Measurements from ENCODE around the gene PSME3IP1.
"Not testable (repeated sequence)": the region's sequence is repeated elsewhere in the genome, so short reads cannot be mapped to it uniquely, and the experiment has no call there.

PSME3IP1 gene

GRCh38 chr16:57123974-57124674, 61.7 kb downstream of the PSME3IP1 start:
- no peak for DNase-seq (ENCODE audit: low read depth)

DNA sequence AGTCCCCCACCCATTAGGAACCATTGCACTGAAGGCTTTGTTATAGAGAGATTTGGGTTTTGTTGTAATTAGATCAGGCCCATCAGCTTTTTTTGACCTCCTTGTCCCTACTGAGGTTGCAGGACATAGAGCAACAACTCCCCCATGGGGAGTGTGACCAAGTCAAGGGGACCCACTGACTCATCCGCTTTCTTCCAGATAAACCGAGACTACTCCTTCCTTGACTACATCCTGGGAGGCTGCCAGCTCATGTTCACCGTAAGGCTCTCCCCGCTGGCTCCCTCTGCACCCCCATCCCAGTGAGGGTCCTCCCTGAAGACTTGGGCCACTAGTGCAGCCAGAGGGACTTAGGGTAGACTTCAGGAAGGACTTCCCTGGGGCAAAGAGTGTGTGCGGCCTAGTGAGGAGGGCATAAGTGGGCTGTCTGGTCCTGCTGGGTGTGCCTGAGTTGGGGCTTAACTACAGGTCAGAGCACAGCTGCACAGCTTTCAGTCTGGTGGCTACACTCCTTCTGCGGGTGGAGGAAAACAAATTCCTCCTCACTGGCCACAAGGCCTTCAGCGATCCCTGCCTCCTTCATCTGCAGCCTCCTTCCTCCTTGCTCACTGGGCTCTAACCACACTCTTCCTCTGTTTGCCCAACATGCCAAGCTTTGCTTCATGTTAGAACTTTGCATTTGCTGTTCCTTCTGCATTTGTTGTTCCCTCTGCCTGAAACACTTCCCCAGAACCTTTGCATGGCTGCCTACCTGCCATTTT, 62.4 kb downstream of the PSME3IP1 start:
- DNase-seq (ENCODE audit: low read depth) = no peak

GRCh38 chr16:57118461-57119084, 67.3 kb downstream of the PSME3IP1 start:
- DNase-seq (ENCODE audit: low read depth) = no peak

DNA sequence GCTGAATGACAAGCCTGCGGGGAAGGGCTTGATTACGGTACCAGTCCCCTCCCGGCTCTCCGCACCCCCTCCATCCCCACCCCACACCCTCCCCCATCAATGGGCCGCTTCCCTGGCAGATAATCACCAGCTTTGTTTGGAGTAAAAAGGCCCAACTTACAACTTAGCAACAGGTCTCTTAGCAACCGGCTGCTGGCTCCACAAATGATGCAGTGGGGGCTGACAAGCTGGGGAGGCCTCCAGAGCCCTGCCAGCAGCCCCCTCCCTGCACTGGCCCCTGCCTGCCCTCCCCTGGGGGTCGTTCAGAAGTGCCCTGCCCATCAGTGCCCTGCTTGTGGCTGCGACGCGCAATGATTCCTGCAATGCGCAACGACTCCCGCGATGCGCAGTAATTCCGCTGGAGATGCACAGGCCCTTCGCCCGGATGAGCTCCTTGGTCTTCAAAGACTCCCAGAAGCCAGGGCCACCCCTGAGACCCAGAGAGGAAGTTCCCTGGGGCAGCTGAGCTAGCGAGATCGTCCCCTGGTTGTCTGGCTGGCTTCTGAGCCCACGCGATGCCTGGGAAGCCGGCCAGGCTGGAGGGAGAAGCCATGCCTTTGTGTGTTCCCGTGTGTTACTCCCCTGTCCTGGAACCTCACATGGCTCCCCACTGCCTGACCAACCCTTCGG, 70.2 kb downstream of the PSME3IP1 start:
- DNase-seq (ENCODE audit: low read depth) = no peak

GRCh38 chr16:57115168-57115513, 70.7 kb downstream of the PSME3IP1 start:
- DNase-seq (ENCODE audit: low read depth) = no peak

DNA sequence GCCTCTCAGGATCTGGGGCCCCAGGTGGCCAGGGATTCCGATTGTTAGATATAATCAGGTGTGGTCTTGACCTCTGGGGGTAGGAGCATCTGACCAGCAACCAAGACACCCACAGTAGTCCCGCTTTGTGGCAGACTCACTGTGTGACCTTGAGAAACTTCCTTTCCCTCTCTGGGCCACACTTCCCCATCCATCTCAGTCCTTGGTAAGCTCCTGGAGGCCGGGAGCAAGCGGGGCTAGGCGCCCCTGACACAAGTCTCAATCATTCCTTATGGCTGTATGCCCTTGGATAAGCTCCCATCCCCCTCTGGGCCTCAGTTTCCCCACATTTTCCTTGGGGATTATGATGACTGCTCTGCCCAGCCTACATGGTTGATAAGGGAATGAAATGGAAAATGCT, 72.2 kb downstream of the PSME3IP1 start:
- DNase-seq (ENCODE audit: low read depth) = no peak

- no peak for DNase-seq (ENCODE audit: low read depth)
Measured at GRCh38 chr16:57113042-57113453, 72.8 kb downstream of the PSME3IP1 start.

DNA sequence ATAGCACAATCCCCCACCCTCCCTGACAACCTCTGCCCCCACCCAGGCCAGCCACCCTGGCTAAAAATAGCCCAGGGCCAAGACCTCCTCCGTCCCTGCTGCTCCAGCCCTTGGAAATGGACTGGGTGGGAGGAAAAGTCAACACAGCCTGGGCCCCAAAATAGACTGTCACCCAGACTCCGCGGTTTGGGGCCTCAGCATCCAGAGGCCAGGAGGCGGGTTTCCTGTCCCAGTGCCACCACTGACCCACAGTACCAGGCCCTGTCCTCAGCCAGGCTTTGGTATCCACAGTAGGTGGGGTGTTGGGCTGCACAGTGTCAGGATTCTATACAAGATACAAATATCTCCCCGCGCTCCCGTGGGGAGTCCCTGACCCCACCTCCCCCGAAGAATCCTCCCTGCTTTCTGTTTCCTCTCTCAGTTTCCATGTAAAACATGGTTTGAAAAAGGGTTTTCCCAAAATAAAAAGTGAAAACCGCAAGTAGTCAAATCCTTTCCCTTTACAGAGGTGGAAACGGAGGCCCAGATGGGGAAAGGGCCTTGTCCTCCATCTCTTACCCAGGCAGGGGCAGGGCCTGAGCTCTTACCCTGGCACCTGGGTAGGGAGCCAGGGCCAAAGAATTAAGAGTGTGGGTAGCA, 73.3 kb downstream of the PSME3IP1 start:
- no peak for DNase-seq (ENCODE audit: low read depth)

DNA sequence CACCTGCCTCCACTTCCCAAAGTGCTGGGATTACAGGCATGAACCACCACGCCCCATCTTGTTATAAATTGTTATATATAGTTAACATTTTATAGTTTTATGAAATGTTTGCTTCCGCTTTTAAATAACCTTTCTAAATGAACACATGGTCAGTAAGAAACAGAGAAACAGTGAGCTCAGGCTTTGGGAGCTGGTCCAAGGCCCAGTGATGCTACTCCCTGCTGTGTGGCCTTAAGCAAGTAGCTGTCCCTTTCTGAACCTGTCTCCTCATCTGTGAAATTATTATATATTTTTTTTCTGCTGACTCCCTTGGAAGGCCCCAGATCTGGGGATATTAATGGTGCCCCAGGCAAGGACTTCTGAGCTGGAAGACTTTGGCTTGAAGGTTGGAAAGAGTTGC, 74.4 kb downstream of the PSME3IP1 start:
- DNase-seq (ENCODE audit: low read depth) = no peak

DNA sequence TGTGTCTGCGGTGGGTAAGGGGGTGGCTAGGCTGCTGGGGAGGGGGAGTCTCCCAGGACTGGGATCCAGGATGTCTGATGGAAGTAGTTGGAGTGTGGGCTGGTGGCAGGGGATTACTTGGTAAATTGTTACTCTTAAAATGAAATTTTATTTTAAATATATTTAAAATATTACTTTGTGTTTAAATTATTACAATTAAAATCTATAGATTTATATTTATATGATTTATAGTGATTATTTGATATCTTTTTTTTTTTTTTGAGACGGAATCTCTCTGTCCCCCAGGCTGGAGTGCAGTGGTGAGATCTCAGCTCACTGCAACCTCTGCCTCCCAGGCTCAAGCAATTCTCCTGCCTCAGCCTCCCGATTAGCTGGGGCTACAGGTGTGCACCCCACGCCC, 74.9 kb downstream of the PSME3IP1 start:
- no peak for DNase-seq (ENCODE audit: low read depth)

- not testable (repeated sequence) for DNase-seq (ENCODE audit: low read depth)
Measured at GRCh38 chr16:57109259-57110105, 76.4 kb downstream of the PSME3IP1 start.

DNA sequence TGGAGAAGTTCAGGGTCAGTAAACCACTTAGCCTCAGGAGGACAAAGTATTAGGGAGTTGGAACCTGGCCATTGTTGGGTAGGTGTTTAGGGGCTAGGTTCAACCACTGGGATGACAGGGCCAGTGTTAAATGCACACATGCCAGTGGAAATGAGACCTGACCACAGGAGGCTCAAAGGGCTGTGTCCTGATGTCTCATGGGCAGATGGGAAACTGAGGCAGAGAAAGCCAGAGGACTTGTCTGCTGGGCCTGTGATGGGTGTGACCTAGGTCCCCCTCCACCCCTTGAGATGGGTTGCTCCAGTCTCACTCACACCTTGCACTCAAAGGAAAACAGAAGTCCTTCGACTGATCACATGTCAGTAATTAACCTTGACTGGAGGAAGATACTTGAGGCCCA, 77.4 kb downstream of the PSME3IP1 start:
- no peak for DNase-seq (ENCODE audit: low read depth)

GRCh38 chr16:57107321-57107922, 78.4 kb downstream of the PSME3IP1 start:
- no peak for DNase-seq (ENCODE audit: low read depth)

DNA sequence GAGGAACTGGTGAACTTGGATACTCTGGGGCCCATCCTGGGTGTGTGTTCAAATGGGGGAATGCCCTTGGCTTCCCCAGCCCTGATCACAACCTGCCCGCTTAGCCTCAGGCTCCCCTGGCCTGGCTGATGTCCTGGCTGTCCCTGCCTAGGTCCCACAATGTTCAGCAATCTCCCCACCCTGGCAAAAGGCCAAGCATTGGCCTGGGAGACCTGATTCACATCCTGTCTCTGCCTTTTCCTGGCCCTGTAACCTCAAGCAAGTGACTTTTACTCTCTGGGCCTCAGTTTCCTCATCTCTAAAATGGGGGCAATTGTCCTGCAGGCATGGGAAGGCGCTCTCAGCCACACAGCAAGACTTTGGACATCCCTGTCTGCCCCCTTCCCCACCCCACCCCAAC, 79.1 kb downstream of the PSME3IP1 start:
- DNase-seq (ENCODE audit: low read depth) = no peak

DNA sequence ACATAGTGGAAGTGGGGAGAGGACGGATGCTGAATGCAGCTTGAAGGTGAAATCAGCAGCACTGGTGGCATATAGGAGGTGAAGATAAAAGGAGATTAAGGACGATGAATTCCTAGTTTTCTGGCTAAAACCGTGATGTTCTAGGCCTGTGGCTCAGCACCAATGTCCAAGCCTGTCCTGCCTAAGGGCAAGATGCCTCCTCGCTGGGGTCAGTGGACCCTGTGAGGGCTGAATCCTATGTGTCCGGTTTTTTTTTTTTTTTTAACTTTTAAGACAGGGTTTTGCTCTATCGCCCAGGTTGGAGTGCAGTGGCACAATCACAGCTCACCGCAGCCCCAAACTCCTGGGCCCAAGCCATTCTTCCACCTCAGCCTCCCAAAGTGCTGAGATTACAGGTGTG, 80.7 kb downstream of the PSME3IP1 start:
- DNase-seq (ENCODE audit: low read depth) = no peak

GRCh38 chr16:57104706-57105105, 81.1 kb downstream of the PSME3IP1 start:
- no peak for DNase-seq (ENCODE audit: low read depth)

GRCh38 chr16:57102888-57103851, 82.7 kb downstream of the PSME3IP1 start:
- DNase-seq (ENCODE audit: low read depth) = no peak
